SK-N-DZ (cell line): Measurements from ENCODE around the gene GLI3.

Experiments used
- DNase-seq: peaks from one replicate; pipeline ENCODE4 v3.0.0-alpha.2; 2015; ENCODE audit warnings: low spot score

Gene GLI3

GRCh38 chr7:41972776-41973175, 264.2 kb downstream of the GLI3 start:
- DNase-seq = no peak

- no peak for DNase-seq
Measured at GRCh38 chr7:41972270-41972669, 264.7 kb downstream of the GLI3 start.

GRCh38 chr7:41971640-41972187, 265.3 kb downstream of the GLI3 start:
- no peak for DNase-seq

GRCh38 chr7:41970941-41971340, 266.1 kb downstream of the GLI3 start:
- no peak for DNase-seq

- no peak for DNase-seq
Measured at GRCh38 chr7:41969561-41970105, 267.4 kb downstream of the GLI3 start.

- no peak for DNase-seq
Measured at GRCh38 chr7:41967156-41967555, 269.9 kb downstream of the GLI3 start.

- DNase-seq = no peak
Measured at GRCh38 chr7:41965951-41966505, 271.0 kb downstream of the GLI3 start.

- no peak for DNase-seq
Measured at GRCh38 chr7:41964849-41965745, 271.9 kb downstream of the GLI3 start.

GRCh38 chr7:41964183-41964753, 272.7 kb downstream of the GLI3 start:
- no peak for DNase-seq

GRCh38 chr7:41956705-41957104, 280.3 kb downstream of the GLI3 start:
- DNase-seq = no peak

- no peak for DNase-seq
Measured at GRCh38 chr7:41955893-41956675, 280.9 kb downstream of the GLI3 start.

GRCh38 chr7:41955451-41955850, 281.6 kb downstream of the GLI3 start:
- DNase-seq = no peak

GRCh38 chr7:41954976-41955375, 282.0 kb downstream of the GLI3 start:
- no peak for DNase-seq

- DNase-seq = no peak
Measured at GRCh38 chr7:41948503-41948902, 288.5 kb downstream of the GLI3 start.

GRCh38 chr7:41943094-41943577, 293.9 kb downstream of the GLI3 start:
- DNase-seq = peak; percentile 75

- no peak for DNase-seq
Measured at GRCh38 chr7:41942468-41943093, 294.4 kb downstream of the GLI3 start.

- DNase-seq = peak; percentile 76
Measured at GRCh38 chr7:41940760-41941343, 296.2 kb downstream of the GLI3 start.

GRCh38 chr7:41938371-41938770, 298.6 kb downstream of the GLI3 start:
- DNase-seq = no peak

- no peak for DNase-seq
Measured at GRCh38 chr7:41933427-41933826, 303.6 kb downstream of the GLI3 start.

- DNase-seq = no peak
Measured at GRCh38 chr7:41931263-41931646, 305.8 kb downstream of the GLI3 start.
